NCI-H2029 (cell line): ENCODE data around the gene RBBP5.

ENCODE experiments used
- DNase-seq: peaks from one replicate; lab custom pipeline; 2025; lab: John Stamatoyannopoulos, UW

Gene RBBP5

DNA sequence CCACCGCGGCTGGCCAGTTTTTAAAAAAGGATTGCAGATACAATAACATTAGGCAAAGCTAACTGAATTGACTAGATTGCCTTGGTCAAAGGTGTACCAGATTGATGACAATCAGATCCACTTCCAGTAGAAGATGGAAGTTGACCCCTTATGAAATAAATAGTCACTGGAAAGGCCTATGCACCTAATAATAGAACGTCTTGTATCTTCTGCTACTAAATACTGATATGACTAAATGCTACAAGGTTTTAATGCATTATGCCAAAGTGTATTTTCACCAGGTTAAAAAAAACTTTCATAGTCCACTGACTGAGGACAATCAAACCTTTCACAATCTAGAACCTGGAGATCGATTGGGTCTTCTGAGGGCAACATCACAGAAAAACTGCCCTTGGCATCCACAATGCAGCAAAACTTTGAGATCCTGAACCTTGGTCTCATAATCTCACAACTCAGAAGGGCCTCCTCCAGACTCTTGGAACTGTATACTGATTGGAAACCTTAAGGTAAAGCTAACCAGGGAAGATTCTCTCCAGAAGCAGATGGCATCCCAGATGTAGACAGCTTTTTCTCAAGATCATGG, 7.8 kb upstream of the RBBP5 start:
- no peak for DNase-seq

GRCh38 chr1:205128050-205128449, 6.3 kb upstream of the RBBP5 start:
- DNase-seq: no peak

DNA sequence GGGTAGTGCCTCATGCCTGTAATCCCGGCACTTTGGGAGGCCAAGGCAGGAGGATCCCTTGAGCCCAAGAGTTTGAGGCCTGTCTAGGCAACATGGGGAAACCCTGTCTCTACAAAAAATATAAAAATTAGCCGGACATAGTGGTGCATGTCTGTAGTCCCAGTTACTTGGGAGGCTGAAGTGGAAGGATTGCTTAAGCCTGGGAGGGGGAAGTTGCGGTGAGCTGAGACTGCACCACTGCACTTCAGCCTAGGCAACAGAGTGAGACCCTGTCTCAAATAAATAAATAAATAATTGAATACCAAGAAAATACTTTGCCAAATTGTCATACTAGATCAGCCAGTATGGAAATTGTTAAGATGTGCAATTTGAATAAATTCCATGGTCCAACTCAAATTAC, 5.9 kb upstream of the RBBP5 start:
- no peak for DNase-seq

DNA sequence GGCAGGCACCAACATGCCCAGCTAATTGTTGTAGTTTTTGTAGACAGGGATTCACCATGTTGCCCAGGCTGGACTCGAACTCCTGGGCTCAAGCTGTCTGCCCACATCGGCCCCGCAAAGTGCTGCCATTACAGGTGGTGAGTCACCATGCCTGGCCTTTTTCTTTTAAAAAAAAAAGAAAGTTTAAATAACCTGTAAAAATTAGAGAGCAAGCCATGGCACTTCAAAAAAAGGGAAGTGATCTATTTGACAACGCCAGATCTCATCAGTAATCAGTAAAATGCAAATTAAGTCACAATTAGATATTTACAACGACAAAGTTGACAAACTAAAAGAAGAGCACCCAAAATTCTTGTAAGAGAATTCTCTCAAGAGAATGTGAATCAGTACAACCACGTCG, 2.9 kb upstream of the RBBP5 start:
- no peak for DNase-seq

GRCh38 chr1:205122489-205122882, 708 bp upstream of the RBBP5 start:
- no peak for DNase-seq

- DNase-seq: no peak
Measured at GRCh38 chr1:205118752-205119151, 3.0 kb downstream of the RBBP5 start.

- DNase-seq: no peak
Measured at GRCh38 chr1:205111354-205111753, 10.4 kb downstream of the RBBP5 start.

DNA sequence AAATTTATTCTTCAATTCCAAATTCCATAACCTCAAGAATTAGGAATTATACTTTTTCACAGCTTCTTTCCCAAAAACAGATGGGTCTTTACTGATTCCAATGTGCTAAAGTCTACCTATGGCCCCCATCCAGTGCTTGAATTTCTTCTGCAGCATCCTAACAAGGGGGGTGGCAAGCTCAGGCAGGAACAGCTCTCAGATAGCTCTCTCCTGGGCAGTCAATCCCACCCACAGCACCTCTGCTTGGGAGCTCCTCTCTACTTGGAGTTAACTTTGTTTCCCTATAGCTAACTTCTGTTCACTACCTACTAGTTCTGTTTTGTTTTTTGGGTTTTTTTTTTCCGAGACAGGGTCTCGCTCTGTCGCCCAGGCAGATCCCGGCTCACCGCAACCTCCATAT, 12.1 kb downstream of the RBBP5 start:
- no peak for DNase-seq

DNA sequence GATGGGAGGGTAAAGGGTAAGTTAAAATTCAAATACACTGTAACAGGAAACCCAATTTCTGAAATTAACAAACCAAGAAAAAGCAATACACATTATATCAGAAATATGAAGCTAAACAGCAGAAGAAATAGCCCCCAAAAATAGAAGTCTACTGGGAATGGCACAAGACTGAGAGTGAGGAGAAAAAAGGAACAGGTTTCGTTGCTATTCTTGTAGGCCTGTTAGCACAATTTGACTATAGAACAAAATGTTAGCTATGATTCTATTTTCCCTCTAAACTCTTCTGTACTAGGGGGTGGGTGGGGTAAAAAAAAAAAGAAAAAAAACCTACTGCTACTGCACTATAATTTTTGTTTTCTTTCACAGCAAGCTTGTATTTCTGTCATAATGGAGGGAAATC, 12.5 kb downstream of the RBBP5 start:
- no peak for DNase-seq

- no peak for DNase-seq
Measured at GRCh38 chr1:205108464-205108863, 13.3 kb downstream of the RBBP5 start.

- no peak for DNase-seq
Measured at GRCh38 chr1:205107327-205107726, 14.5 kb downstream of the RBBP5 start.

- DNase-seq: no peak
Measured at GRCh38 chr1:205102404-205102803, 19.4 kb downstream of the RBBP5 start.

DNA sequence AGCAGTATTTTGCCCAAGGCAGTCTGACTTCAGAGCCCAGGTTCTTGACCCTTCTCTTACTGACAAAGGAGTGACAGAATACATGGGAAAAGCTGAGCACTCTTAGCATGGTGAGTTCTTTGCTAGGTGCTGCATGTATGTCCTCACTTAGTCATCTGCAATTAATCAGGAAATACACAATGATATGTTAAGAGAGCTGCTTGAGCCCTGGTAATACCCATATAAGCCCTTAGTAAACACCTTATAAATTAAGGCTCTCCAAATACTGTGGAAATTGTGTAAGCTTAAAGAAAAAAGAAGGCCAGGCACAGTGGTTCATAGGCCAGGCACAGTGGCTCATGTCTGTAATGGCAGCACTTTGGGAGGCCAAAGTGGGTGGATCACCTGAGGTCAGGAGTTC, 23.5 kb downstream of the RBBP5 start:
- DNase-seq: no peak

DNA sequence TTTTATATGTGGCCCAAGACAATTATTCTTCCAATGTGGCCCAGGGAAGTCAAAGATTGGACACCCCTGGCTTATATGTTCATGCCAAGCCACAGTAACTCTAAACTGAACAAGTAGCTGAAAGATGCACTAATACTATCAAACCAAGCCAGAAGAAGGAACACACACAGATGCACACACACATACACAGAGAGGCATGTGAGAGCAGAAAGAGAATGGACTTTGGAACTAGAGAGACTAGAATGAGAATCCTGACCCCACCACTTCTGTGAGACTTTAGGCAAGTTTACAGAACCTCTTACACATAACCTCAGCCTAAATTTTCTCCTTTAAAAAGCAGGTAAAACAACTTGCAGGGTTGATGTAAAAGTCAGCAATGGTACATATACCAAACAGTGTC, 26.4 kb downstream of the RBBP5 start:
- DNase-seq: no peak

GRCh38 chr1:205091043-205091740, 30.6 kb downstream of the RBBP5 start:
- DNase-seq: no peak

DNA sequence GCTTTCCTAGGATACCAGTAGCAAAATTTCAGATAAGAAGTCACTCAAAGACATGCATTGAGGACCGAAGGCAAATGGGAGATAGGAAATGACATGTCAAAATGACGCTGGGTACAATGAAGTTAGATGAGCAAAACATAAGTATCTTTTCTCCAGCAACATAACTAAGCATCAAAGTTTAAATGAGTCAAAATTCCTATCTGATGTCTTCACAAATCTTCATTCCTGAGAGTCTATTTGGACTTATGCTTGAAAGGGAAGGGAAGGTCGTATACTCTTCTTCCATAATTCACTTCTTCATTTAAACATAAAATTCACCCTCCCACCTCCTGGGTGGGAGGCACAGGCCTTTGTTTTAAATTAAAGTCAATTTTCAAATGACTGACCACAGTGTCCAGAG, 33.4 kb downstream of the RBBP5 start:
- DNase-seq: no peak

DNA sequence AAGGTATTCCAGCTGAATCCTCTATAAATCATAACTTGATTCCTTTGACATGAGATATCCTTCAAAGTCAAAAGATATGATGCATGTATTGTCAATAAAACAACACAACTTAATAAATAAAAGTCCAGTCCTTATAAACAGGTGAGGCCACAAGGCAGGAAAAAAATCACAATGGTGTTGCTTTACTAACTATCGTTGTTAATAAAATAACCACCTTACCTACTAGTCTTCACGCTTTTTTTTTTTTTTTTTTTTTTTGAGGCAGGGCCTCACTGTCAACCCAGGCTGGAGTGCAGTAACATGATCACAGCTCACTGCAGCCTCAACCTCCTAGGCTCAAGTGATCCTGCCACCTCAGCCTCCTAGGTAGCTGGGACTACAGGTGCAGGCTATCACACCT, 37.4 kb downstream of the RBBP5 start, which contains the start of gene TMEM81:
Gene TMEM81 (minus strand): TSS at position 101 of the 400 bp plus-strand sequence. CDS start 140 bp downstream, outside the sequence.
- DNase-seq: no peak

DNA sequence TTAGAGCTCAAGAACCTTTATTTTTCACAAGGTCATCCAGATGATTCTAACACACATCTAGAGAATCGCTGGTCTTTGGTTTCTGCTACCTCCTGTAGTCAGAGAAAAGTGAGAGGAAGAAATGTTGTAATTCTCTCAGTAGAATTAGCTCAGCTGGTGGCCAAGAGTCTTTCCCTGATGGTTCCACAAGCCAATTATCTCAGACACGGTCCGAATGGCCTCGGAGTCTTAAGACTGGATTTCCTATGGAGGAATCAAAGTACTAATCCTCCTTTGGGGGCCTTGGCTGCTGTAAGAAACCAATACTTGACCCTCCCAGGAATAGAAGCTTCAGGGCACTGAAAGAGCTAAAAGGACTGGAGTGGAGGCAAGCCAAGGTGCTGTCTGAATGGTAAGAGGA, 39.3 kb downstream of the RBBP5 start:
- no peak for DNase-seq

- no peak for DNase-seq
Measured at GRCh38 chr1:205077934-205078311, 43.9 kb downstream of the RBBP5 start.

GRCh38 chr1:205077158-205077933, 44.4 kb downstream of the RBBP5 start:
- no peak for DNase-seq

DNA sequence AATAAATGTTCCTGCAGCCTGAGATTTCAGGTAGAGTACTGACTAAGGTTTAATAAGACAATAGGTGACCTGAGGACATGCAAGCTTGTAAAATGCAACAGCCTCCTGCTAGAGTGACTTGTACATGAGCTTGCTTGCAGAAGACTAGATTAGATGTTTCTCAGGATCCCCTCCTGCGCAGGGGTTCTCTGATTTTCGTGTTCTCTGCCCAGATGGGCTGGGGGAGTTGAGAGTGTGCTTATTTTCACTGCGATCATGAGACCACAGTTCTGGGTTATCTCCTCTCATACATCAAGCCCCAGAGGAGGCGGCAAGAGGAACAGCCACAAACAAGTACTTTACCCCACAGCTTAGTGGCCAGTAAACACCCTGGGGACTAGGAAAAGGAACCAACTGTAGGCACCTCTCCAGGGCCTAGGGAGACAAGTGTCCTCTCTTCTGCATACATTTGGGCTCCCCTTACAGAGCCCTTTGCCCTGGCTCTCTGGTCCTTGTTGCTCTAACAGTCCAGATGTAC, 45.5 kb downstream of the RBBP5 start:
- DNase-seq: no peak

DNA sequence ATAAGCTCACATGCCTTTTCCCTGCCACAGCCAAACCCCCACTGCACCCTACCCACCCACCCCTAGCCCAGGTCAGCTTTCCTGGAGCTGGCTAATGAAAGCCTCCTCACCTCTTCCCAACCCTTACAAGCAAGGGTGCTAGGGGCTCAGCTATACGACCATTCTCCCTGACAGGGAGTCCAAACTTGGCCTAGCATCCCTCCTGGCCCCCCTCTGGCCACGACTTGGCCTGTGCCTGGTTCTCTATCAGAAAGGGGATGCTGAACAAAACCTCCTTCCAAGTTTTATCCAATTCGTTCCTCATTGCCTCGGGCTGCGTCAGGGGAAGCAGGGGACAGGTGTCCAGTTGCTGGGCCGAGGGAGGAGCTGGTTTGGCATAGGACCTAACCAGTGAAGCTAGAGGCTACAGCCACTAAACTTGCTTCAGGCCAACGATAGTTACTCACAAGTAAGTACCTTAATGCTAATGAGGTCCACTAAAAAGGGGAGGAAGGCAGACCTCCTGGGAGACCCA, 46.1 kb downstream of the RBBP5 start:
- no peak for DNase-seq

- DNase-seq: no peak
Measured at GRCh38 chr1:205074513-205074912, 47.3 kb downstream of the RBBP5 start.
